PC-3 (cell line): ENCODE results near the gene CIROP.

Source experiments
- CTCF ChIP-seq: fragments of 300-600 bp; sonication (generic); conservative IDR thresholded peaks from 2 replicates; pipeline ENCODE4 v1.5.1; 2017; ENCODE audit warnings: antibody characterized with exemption, low read depth, mild to moderate bottlenecking, low read length
- EZH2 ChIP-seq: fragments of 300-600 bp; sonication (generic); IDR thresholded peaks from one replicate; pipeline ENCODE4 v1.6.1; 2017; ENCODE audit warnings: antibody characterized with exemption, mild to moderate bottlenecking, low read length; ENCODE audit not compliant: unreplicated experiment
- EZH2phosphoT487 ChIP-seq: fragments of 300-600 bp; sonication (generic); IDR thresholded peaks from 2 replicates; pipeline ENCODE4 v1.6.1; 2018; ENCODE audit warnings: mild to moderate bottlenecking, antibody characterized with exemption, low read length, borderline replicate concordance

- TF ChIP-seq CTCF (no peak), EZH2 (no peak), EZH2phosphoT487 (no peak)
Measured at GRCh38 chr14:23093104-23093503, 11.7 kb downstream of the CIROP start.
